HFF-Myc (cell line): ENCODE data around the gene RFX5.

Experiments used
- DNase-seq: peaks from one replicate; pipeline ENCODE4 v3.0.0-alpha.2; 2011; ENCODE audit warnings: low read depth; ENCODE audit errors: extremely low read depth
- H3K4me3 ChIP-seq: replicated peaks from 2 replicates; pipeline ENCODE4 v1.5.1; 2011; ENCODE audit warnings: low read depth, mild to moderate bottlenecking, control low read depth, low read length
- CTCF ChIP-seq: IDR thresholded peaks from 2 replicates; pipeline ENCODE4 v1.5.1; 2012; ENCODE audit warnings: mild to moderate bottlenecking, low read depth, low read length, control low read depth; ENCODE audit errors: missing control alignments

RFX5 gene

GRCh38 chr1:151369302-151369610 lies 22.2 kb upstream of the RFX5 start:
- TF ChIP-seq CTCF, result no peak

GRCh38 chr1:151368393-151369301 lies 21.6 kb upstream of the RFX5 start:
- no peak for TF ChIP-seq CTCF
- DNase-seq, result no peak
- H3K4me3 ChIP-seq, result no peak overlapping the region

More at GRCh38 chr1:151369302-151369610, 22.2 kb upstream of the RFX5 start:
- no peak overlapping the region for H3K4me3 ChIP-seq
- no peak for DNase-seq

GRCh38 chr1:151367658-151368392 lies 20.8 kb upstream of the RFX5 start:
- no peak overlapping the region for H3K4me3 ChIP-seq
- TF ChIP-seq CTCF, result no peak
- no peak for DNase-seq

- peak; percentile 13 for TF ChIP-seq CTCF
- DNase-seq, result no peak
- H3K4me3 ChIP-seq, result no peak overlapping the region
Observed at GRCh38 chr1:151364996-151365395, 17.9 kb upstream of the RFX5 start.

- H3K4me3 ChIP-seq, result no peak overlapping the region
- TF ChIP-seq CTCF, result no peak
Observed at GRCh38 chr1:151362308-151363155, 15.5 kb upstream of the RFX5 start.

GRCh38 chr1:151361883-151362282 lies 14.8 kb upstream of the RFX5 start:
- H3K4me3 ChIP-seq, result no peak overlapping the region
- DNase-seq, result no peak
- TF ChIP-seq CTCF, result no peak

More at GRCh38 chr1:151362308-151363155, 15.5 kb upstream of the RFX5 start:
- no peak for DNase-seq
